Hepatocyte (in vitro differentiated cells): ENCODE measurements around the gene ABLIM2. TPM values are rescaled to one million over a fixed set of nuclear protein-coding genes. Genes with fewer than 3 reads are reported as not detected.

ENCODE experiments used
- DNase-seq: peaks from one replicate; pipeline ENCODE4 v3.0.0-alpha.2; 2016; ENCODE audit warnings: low spot score
- H2AFZ ChIP-seq: fragments of 200-600 bp; sonication (generic); 2 replicates; pipeline ENCODE4 v1.6.0; 2016; ENCODE audit warnings: antibody characterized with exemption, mild to moderate bottlenecking
- H3K27ac ChIP-seq: fragments of 200-600 bp; sonication (generic); 2 replicates; pipeline ENCODE4 v1.5.1; 2016; ENCODE audit warnings: mild to moderate bottlenecking
- H3K27me3 ChIP-seq: fragments of 200-600 bp; sonication (generic); 2 replicates; pipeline ENCODE4 v1.6.1; 2016
- H3K36me3 ChIP-seq: fragments of 200-600 bp; sonication (generic); replicated peaks from 2 replicates; pipeline ENCODE4 v1.5.1; 2016; ENCODE audit warnings: low read depth; ENCODE audit not compliant: insufficient read depth
- H3K4me1 ChIP-seq: fragments of 200-600 bp; sonication (generic); 2 replicates; pipeline ENCODE4 v1.5.1; 2016; ENCODE audit warnings: mild to moderate bottlenecking, moderate library complexity; ENCODE audit not compliant: insufficient read depth
- H3K4me2 ChIP-seq: fragments of 200-600 bp; sonication (generic); 2 replicates; pipeline ENCODE4 v1.6.0; 2016
- H3K4me3 ChIP-seq: fragments of 200-600 bp; sonication (generic); 2 replicates; pipeline ENCODE4 v1.5.1; 2016; ENCODE audit warnings: mild to moderate bottlenecking
- H3K79me2 ChIP-seq: fragments of 200-600 bp; sonication (generic); 2 replicates; pipeline ENCODE4 v1.6.0; 2017; ENCODE audit warnings: mild to moderate bottlenecking
- H3K9me2 ChIP-seq: fragments of 200-600 bp; sonication (generic); replicated peaks from 2 replicates; pipeline ENCODE4 v1.6.0; 2017; ENCODE audit warnings: mild to moderate bottlenecking; ENCODE audit not compliant: insufficient read depth
- H3K9me3 ChIP-seq: fragments of 200-600 bp; sonication (generic); 2 replicates; pipeline ENCODE4 v1.5.1; 2016; ENCODE audit warnings: low read depth, mild to moderate bottlenecking
- H4K20me1 ChIP-seq: fragments of 200-600 bp; sonication (generic); 2 replicates; pipeline ENCODE4 v1.6.0; 2016; ENCODE audit warnings: mild to moderate bottlenecking; ENCODE audit not compliant: insufficient read depth, poor library complexity, severe bottlenecking
- CTCF ChIP-seq: fragments of 200-600 bp; sonication (generic); IDR thresholded peaks from 2 replicates; pipeline ENCODE4 v1.5.1; 2016; ENCODE audit warnings: antibody characterized with exemption, mild to moderate bottlenecking; ENCODE audit not compliant: poor library complexity
- EZH2 ChIP-seq: fragments of 200-600 bp; sonication (generic); IDR thresholded peaks from 2 replicates; pipeline ENCODE4 v1.6.1; 2016; ENCODE audit warnings: antibody characterized with exemption, mild to moderate bottlenecking, borderline replicate concordance
- EZH2phosphoT487 ChIP-seq: fragments of 200-600 bp; sonication (generic); IDR thresholded peaks from one replicate; pipeline ENCODE4 v1.6.1; 2018; ENCODE audit warnings: antibody characterized with exemption, mild to moderate bottlenecking, low read depth, moderate library complexity; ENCODE audit not compliant: unreplicated experiment, severe bottlenecking
- WGBS: methylation state at CpG from one replicate; pipeline ENCODE4 v1.1.6; 2016; ENCODE audit warnings: low lambda C conversion rate; ENCODE audit errors: missing lambda C conversion rate; 5-methylcytosine and 5-hydroxymethylcytosine counted together
- polyA plus RNA-seq: library from polyadenylated mRNA; unstranded; fragments of >200 nt; fragmentation: Nextera tagmentation; extraction: Ambion mirVana; gene quantifications from 2 replicates; pipeline ENCODE4 v1.2.1, GENCODE V29; 2016
- total RNA-seq: library from RNA; depleted of rRNA; stranded (reverse); fragments of >200 nt; gene quantifications from 2 replicates; pipeline ENCODE4 v1.2.3, GENCODE V29; 2014

The ABLIM2 gene
- total and polyA plus RNA-seq, 2 experiments from 2014 or later: 1.7 to 2.0 TPM

GRCh38 chr4:8167815-8168214 is 9.2 kb upstream of the ABLIM2 start:
- H3K36me3 ChIP-seq: no peaks in the 10 kb centered on the region
- H3K4me3 ChIP-seq: no peak overlapping the region
- no peaks in the 10 kb centered on the region for H3K9me3 ChIP-seq
- H3K27me3 ChIP-seq: no peaks in the 10 kb centered on the region
- H3K79me2 ChIP-seq: no peaks in the 10 kb centered on the region
- DNase-seq: no peak
- 43% methylated on average over 2 of the region's 2 CpGs for WGBS
- H4K20me1 ChIP-seq: no peaks in the 10 kb centered on the region
- no peak overlapping the region for H3K27ac ChIP-seq
- no peak overlapping the region for H2AFZ ChIP-seq
- TF ChIP-seq EZH2: no peak
- H3K9me2 ChIP-seq: no peaks in the 10 kb centered on the region
- peaks cover 3% of the 10 kb centered on the region for H3K4me1 ChIP-seq
- H3K4me2 ChIP-seq: no peak overlapping the region

GRCh38 chr4:8167291-8167690 is 8.7 kb upstream of the ABLIM2 start:
- no peaks in the 10 kb centered on the region for H3K36me3 ChIP-seq
- H3K27me3 ChIP-seq: no peaks in the 10 kb centered on the region
- H3K9me3 ChIP-seq: no peaks in the 10 kb centered on the region
- no peaks in the 10 kb centered on the region for H4K20me1 ChIP-seq
- no peak overlapping the region for H3K4me2 ChIP-seq
- no peak for TF ChIP-seq EZH2
- no peak for TF ChIP-seq EZH2phosphoT487
- TF ChIP-seq CTCF: no peak
- no peaks in the 10 kb centered on the region for H3K9me2 ChIP-seq
- DNase-seq: no peak
- H3K4me3 ChIP-seq: no peak overlapping the region
- H2AFZ ChIP-seq: no peak overlapping the region
- no peaks in the 10 kb centered on the region for H3K79me2 ChIP-seq
- H3K4me1 ChIP-seq: peaks cover 3% of the 10 kb centered on the region
- H3K27ac ChIP-seq: no peak overlapping the region
- 58% methylated on average over 2 of the region's 2 CpGs for WGBS

GRCh38 chr4:8165374-8165896 is 6.8 kb upstream of the ABLIM2 start:
- peaks cover 3% of the 10 kb centered on the region for H3K4me1 ChIP-seq
- no peak overlapping the region for H3K4me2 ChIP-seq
- no peaks in the 10 kb centered on the region for H3K79me2 ChIP-seq
- H3K4me3 ChIP-seq: no peak overlapping the region
- H4K20me1 ChIP-seq: no peaks in the 10 kb centered on the region
- 70% methylated on average over 6 of the region's 6 CpGs for WGBS
- no peak for TF ChIP-seq CTCF
- no peak for TF ChIP-seq EZH2
- TF ChIP-seq EZH2phosphoT487: no peak
- H2AFZ ChIP-seq: no peak overlapping the region
- H3K36me3 ChIP-seq: no peaks in the 10 kb centered on the region
- DNase-seq: no peak
- H3K27me3 ChIP-seq: no peaks in the 10 kb centered on the region
- no peaks in the 10 kb centered on the region for H3K9me2 ChIP-seq
- no peaks in the 10 kb centered on the region for H3K9me3 ChIP-seq
- H3K27ac ChIP-seq: no peak overlapping the region

GRCh38 chr4:8164687-8165086 is 6.1 kb upstream of the ABLIM2 start:
- 87% methylated on average over 10 of the region's 10 CpGs for WGBS
- Histone ChIP-seq H3K36me3 (no peaks in the 10 kb centered on the region), H3K9me3 (no peaks in the 10 kb centered on the region), H3K27ac (no peak overlapping the region), H3K79me2 (no peaks in the 10 kb centered on the region), H3K9me2 (no peaks in the 10 kb centered on the region), H3K4me2 (no peak overlapping the region), H3K27me3 (no peaks in the 10 kb centered on the region), H3K4me1 (peaks cover 3% of the 10 kb centered on the region), H3K4me3 (no peak overlapping the region), H4K20me1 (no peaks in the 10 kb centered on the region), H2AFZ (no peak overlapping the region)
- no peak for TF ChIP-seq EZH2phosphoT487
- TF ChIP-seq CTCF: no peak
- TF ChIP-seq EZH2: no peak
- DNase-seq: no peak
